ENCODE data around the gene ST3GAL3.

Gene ST3GAL3

DNA sequence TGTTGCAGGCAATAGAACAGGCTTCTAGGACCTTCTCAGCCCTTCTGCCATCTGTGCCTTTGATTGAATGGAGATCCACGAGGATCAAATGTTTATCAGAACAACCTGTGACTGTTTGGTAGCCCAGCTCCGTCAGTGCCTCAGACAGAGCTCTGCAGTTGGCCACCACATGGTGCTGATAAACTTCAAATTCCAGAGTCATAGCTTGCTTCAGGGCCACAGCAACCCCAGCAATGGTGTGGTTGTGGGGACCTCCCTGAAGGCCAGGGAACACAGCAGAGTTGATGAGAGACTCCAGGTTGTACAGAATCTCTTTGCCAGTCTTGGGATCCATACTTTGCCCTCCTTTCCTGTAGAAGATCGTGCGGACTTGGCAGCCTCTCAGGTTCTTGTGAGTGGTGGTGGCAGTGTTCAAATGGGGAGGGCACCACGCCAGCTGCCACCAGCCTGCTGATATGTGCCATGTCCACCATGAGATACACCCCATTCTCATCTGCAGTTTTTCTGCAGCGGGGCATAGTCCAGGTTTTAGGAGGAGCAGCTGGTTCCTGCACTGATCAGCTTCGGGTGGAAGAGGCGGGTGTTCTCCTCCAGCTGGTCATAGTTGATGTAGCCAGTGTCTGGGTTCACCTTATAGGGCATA lies 143.4 kb downstream of the ST3GAL3 start:
- H3K9me3 Mint-ChIP-seq: no peaks in the 10 kb centered on the region
- no peak overlapping the region for H3K4me3 Mint-ChIP-seq
- DNase-seq: no peak
- no peaks in the 10 kb centered on the region for H3K4me1 Mint-ChIP-seq
- H3K27ac Mint-ChIP-seq: no peak overlapping the region
- no peaks in the 10 kb centered on the region for H3K27me3 Mint-ChIP-seq (ENCODE audit: low read depth, poor library complexity)
- H3K36me3 Mint-ChIP-seq (ENCODE audit: low read depth): peaks cover 16% of the 10 kb centered on the region
- no peak for TF ChIP-seq CTCF (IDR thresholded peaks at IDR 0.05)

- H3K4me1 Mint-ChIP-seq: no peaks in the 10 kb centered on the region
- no peak overlapping the region for H3K27ac Mint-ChIP-seq
- no peak overlapping the region for H3K4me3 Mint-ChIP-seq
- no peak for DNase-seq
- H3K27me3 Mint-ChIP-seq (ENCODE audit: low read depth, poor library complexity): no peaks in the 10 kb centered on the region
- TF ChIP-seq CTCF (IDR thresholded peaks at IDR 0.05): no peak
- H3K9me3 Mint-ChIP-seq: no peaks in the 10 kb centered on the region
- peaks cover 16% of the 10 kb centered on the region for H3K36me3 Mint-ChIP-seq (ENCODE audit: low read depth)
Measured at GRCh38 chr1:43851561-43852338, 144.4 kb downstream of the ST3GAL3 start.

DNA sequence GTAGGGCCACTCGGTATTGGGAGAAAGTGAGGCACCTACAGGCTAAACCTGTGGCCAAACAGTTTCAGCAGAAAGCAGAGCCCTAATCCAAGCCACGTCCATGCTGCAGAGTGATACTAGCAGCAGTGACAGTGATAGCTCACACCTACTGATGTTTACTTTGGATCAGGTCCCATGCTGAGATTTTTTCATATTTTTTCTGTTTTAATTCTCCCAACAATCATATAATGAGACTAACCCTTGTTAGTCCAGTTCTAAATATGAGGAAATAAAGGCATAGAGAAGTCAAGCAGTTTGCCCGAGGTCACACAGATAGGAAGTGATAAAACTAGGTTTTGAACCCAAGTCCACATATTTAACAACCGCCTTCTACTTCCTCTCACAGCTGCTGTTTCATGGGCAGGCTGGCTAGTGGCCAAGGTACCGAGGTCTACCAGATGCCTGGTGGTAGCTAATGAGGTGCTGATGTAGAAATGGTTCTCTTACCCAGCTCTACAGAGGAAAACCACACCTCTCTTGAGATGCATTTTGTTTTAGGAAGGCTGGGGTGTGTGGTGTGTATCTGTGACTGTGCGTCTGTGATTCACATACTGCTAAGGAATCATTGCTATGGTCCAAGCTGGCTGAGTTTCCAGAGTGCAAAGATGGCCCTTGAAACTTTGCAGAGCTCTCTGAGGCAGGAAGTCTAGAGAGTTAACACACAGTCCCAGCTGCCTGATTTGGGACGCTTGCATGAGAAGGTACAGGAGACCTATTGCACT lies 146.0 kb downstream of the ST3GAL3 start:
- H3K4me1 Mint-ChIP-seq: peaks cover 6% of the 10 kb centered on the region
- H3K9me3 Mint-ChIP-seq: no peaks in the 10 kb centered on the region
- H3K27ac Mint-ChIP-seq: no peak overlapping the region
- DNase-seq: no peak
- no peaks in the 10 kb centered on the region for H3K27me3 Mint-ChIP-seq (ENCODE audit: low read depth, poor library complexity)
- H3K4me3 Mint-ChIP-seq: no peak overlapping the region
- TF ChIP-seq CTCF (IDR thresholded peaks at IDR 0.05): no peak
- H3K36me3 Mint-ChIP-seq (ENCODE audit: low read depth): peaks cover 12% of the 10 kb centered on the region

GRCh38 chr1:43854473-43854872 lies 147.1 kb downstream of the ST3GAL3 start:
- TF ChIP-seq CTCF (IDR thresholded peaks at IDR 0.05): no peak
- no peaks in the 10 kb centered on the region for H3K9me3 Mint-ChIP-seq
- peaks cover 12% of the 10 kb centered on the region for H3K36me3 Mint-ChIP-seq (ENCODE audit: low read depth)
- H3K4me1 Mint-ChIP-seq: peaks cover 8% of the 10 kb centered on the region
- no peak overlapping the region for H3K27ac Mint-ChIP-seq
- no peak for DNase-seq
- no peak overlapping the region for H3K4me3 Mint-ChIP-seq
- H3K27me3 Mint-ChIP-seq (ENCODE audit: low read depth, poor library complexity): no peaks in the 10 kb centered on the region

DNA sequence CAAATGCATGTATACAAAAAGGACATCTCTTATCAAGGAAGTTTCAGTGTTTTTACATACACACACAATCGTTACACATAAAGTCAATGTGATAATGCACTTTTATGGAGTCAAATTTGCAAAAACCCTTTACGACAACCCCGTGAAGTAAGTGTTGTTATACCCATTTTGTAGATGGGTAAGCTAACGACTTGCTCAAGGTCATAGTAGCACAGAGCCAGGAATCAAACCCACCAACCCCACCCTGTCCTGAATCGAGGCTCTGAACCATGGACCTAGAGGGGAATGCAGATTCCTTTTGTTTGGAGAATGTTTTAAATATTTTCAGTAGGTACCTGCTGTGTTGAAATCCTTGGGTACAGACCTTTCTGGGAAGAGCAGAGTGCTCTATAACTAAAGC lies 148.9 kb downstream of the ST3GAL3 start:
- no peak for TF ChIP-seq CTCF (IDR thresholded peaks at IDR 0.05)
- H3K9me3 Mint-ChIP-seq: no peaks in the 10 kb centered on the region
- no peak overlapping the region for H3K27ac Mint-ChIP-seq
- DNase-seq: no peak
- peaks cover 5% of the 10 kb centered on the region for H3K27me3 Mint-ChIP-seq (ENCODE audit: low read depth, poor library complexity)
- no peak overlapping the region for H3K4me3 Mint-ChIP-seq
- H3K36me3 Mint-ChIP-seq (ENCODE audit: low read depth): peaks cover 12% of the 10 kb centered on the region
- H3K4me1 Mint-ChIP-seq: peaks cover 8% of the 10 kb centered on the region
